Smooth muscle cell (in vitro differentiated cells): ENCODE results near the gene NAPEPLD. TPM values are rescaled to one million over a fixed set of nuclear protein-coding genes. Genes with fewer than 3 reads are reported as not detected.
A peak's percentile ranks its signal among the peaks of the same experiment; 100 is the strongest.
"Not testable (repeated sequence)": the region's sequence is repeated elsewhere in the genome, so short reads cannot be mapped to it uniquely, and the experiment has no call there.

Experiments used
- DNase-seq: peaks from one replicate; lab custom pipeline; 2025; ENCODE audit not compliant: unreplicated experiment; lab: John Stamatoyannopoulos, UW
- H2AFZ ChIP-seq: fragments of 200-600 bp; sonication (generic); 2 replicates; pipeline ENCODE4 v1.6.0; 2016; ENCODE audit warnings: antibody characterized with exemption, low read depth, mild to moderate bottlenecking
- H3F3A ChIP-seq: fragments of 200-600 bp; sonication (generic); 2 replicates; pipeline ENCODE4 v1.6.0; 2017; ENCODE audit warnings: antibody characterized with exemption, low read depth
- H3K27ac ChIP-seq: fragments of 200-600 bp; sonication (generic); 2 replicates; pipeline ENCODE4 v1.5.1; 2016; ENCODE audit warnings: low read depth, mild to moderate bottlenecking
- H3K27me3 ChIP-seq: fragments of 200-600 bp; sonication (generic); 2 replicates; pipeline ENCODE4 v1.6.1; 2016; ENCODE audit warnings: low read depth, mild to moderate bottlenecking
- H3K36me3 ChIP-seq: fragments of 200-600 bp; sonication (generic); 2 replicates; pipeline ENCODE4 v1.5.1; 2016; ENCODE audit warnings: low read depth
- H3K4me1 ChIP-seq: fragments of 200-600 bp; sonication (generic); 2 replicates; pipeline ENCODE4 v1.5.1; 2016; ENCODE audit warnings: low read depth
- H3K4me2 ChIP-seq: fragments of 200-600 bp; sonication (generic); 2 replicates; pipeline ENCODE4 v1.6.0; 2016; ENCODE audit warnings: mild to moderate bottlenecking
- H3K4me3 ChIP-seq: fragments of 200-600 bp; sonication (generic); 2 replicates; pipeline ENCODE4 v1.5.1; 2016; ENCODE audit warnings: mild to moderate bottlenecking
- H3K79me2 ChIP-seq: fragments of 200-600 bp; sonication (generic); 2 replicates; pipeline ENCODE4 v1.6.0; 2016; ENCODE audit warnings: low read depth, mild to moderate bottlenecking
- H3K9ac ChIP-seq: fragments of 200-600 bp; sonication (generic); 2 replicates; pipeline ENCODE4 v1.6.0; 2016; ENCODE audit warnings: low read depth
- H3K9me3 ChIP-seq: fragments of 200-600 bp; sonication (generic); replicated peaks from 2 replicates; pipeline ENCODE4 v1.5.1; 2016; ENCODE audit warnings: low read depth
- H4K20me1 ChIP-seq: fragments of 200-600 bp; sonication (generic); 2 replicates; pipeline ENCODE4 v1.6.0; 2016; ENCODE audit warnings: low read depth
- WGBS: methylation state at CpG from one replicate; pipeline ENCODE4 v1.1.7; 2016; ENCODE audit warnings: low lambda C conversion rate; 5-methylcytosine and 5-hydroxymethylcytosine counted together
- polyA plus RNA-seq: library from polyadenylated mRNA; unstranded; fragments of >200 nt; fragmentation: Nextera tagmentation; extraction: Ambion mirVana; gene quantifications from 2 replicates; pipeline ENCODE4 v1.2.1, GENCODE V29; 2016
- total RNA-seq: library from RNA; depleted of rRNA; stranded (reverse); fragments of >200 nt; gene quantifications from 2 replicates; pipeline ENCODE4 v1.2.3, GENCODE V29; 2014
- TF ChIP-seq, protein P1 (sequence below): fragments of 200-600 bp; sonication (generic); IDR thresholded peaks from 2 replicates; pipeline ENCODE4 v1.5.1; 2017; ENCODE audit warnings: borderline replicate concordance, mild to moderate bottlenecking, antibody characterized with exemption; ENCODE audit not compliant: insufficient read depth, poor library complexity, severe bottlenecking

The NAPEPLD gene
- total and polyA plus RNA-seq, 2 experiments from 2014 or later: 4.1 to 6.2 TPM

DNA sequence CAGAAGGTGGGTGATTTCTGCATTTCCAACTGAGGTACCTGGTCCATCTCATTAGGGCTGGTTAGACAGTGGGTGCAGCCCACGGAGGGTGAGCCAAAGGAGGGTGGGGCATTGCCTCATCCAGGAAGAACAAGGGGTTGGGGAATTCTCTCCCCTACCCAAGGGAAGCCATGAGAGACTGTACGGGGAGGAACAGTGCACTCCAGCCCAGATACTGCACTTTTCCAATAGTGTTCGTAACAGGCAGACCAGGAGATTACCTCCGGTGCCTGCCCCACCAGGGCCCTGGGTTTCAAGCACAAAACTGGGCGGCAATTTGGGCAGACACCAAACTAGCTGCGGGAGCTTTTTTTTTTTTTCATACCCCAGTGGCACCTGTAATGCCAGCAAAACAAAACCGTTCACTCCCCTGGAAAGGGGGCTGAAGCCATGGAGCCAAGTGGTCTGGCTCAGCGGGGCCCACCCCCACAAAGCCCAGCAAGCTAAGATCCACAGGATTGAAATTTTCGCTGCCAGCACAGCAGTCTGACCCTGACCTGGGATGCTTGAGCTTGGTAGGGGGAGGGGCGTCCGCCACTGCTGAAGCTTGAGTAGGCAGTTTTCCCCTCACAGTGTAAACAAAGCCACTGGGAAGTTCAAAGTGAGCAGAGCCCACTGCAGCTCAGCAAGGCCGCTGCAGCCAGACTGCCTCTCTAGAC lies 42.7 kb downstream of the NAPEPLD start:
- DNase-seq: no peak
- Histone ChIP-seq H3K27ac (no peak overlapping the region), H3K9me3 (no peaks in the 10 kb centered on the region)

DNA sequence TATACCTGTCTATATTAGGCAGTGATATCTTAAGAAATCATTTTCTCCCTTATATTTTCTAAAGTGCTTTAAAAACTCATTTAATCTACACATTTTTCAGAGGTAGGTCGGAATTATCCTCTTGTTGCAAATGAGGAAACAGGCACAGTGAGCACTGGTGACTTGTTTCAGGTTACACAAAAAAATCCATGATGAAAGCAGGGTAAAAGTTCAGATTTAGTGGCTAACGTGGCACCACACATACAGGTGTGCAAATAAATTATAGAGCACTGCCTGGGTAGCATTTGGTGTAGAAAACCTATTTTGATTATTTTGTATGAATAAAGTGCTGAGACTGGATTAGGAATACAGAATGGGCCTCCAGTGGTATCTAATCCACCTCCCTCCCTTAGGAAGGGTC lies 47.4 kb downstream of the NAPEPLD start:
- TF ChIP-seq, protein P1, sequence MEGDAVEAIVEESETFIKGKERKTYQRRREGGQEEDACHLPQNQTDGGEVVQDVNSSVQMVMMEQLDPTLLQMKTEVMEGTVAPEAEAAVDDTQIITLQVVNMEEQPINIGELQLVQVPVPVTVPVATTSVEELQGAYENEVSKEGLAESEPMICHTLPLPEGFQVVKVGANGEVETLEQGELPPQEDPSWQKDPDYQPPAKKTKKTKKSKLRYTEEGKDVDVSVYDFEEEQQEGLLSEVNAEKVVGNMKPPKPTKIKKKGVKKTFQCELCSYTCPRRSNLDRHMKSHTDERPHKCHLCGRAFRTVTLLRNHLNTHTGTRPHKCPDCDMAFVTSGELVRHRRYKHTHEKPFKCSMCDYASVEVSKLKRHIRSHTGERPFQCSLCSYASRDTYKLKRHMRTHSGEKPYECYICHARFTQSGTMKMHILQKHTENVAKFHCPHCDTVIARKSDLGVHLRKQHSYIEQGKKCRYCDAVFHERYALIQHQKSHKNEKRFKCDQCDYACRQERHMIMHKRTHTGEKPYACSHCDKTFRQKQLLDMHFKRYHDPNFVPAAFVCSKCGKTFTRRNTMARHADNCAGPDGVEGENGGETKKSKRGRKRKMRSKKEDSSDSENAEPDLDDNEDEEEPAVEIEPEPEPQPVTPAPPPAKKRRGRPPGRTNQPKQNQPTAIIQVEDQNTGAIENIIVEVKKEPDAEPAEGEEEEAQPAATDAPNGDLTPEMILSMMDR: no peak
- no peak overlapping the region for H3K4me2 ChIP-seq
- H3K9ac ChIP-seq: no peak overlapping the region
- no peaks in the 10 kb centered on the region for H3K79me2 ChIP-seq
- no peak for DNase-seq
- peaks cover 6% of the 10 kb centered on the region for H3K36me3 ChIP-seq
- H2AFZ ChIP-seq: no peak overlapping the region
- H3K4me1 ChIP-seq: no peaks in the 10 kb centered on the region
- no peak overlapping the region for H3K27ac ChIP-seq
- H3F3A ChIP-seq: no peaks in the 10 kb centered on the region
- WGBS: 46% methylated on average over 2 of the region's 2 CpGs
- H3K4me3 ChIP-seq: no peak overlapping the region
- H3K27me3 ChIP-seq: no peaks in the 10 kb centered on the region
- no peaks in the 10 kb centered on the region for H4K20me1 ChIP-seq
- H3K9me3 ChIP-seq: no peaks in the 10 kb centered on the region

More for the DNA sequence above, 42.7 kb downstream of the NAPEPLD start:
- H2AFZ ChIP-seq: no peak overlapping the region
- TF ChIP-seq, protein P1: no peak
- H3K9ac ChIP-seq: no peak overlapping the region
- no peaks in the 10 kb centered on the region for H3F3A ChIP-seq
- H4K20me1 ChIP-seq: no peaks in the 10 kb centered on the region
- no peaks in the 10 kb centered on the region for H3K4me1 ChIP-seq
- H3K36me3 ChIP-seq: no peaks in the 10 kb centered on the region
- no peaks in the 10 kb centered on the region for H3K79me2 ChIP-seq
- H3K4me2 ChIP-seq: peak overlapping the region; percentile 71
- 40% methylated on average over 12 of the region's 12 CpGs for WGBS
- H3K4me3 ChIP-seq: no peak overlapping the region
- H3K27me3 ChIP-seq: no peaks in the 10 kb centered on the region

DNA sequence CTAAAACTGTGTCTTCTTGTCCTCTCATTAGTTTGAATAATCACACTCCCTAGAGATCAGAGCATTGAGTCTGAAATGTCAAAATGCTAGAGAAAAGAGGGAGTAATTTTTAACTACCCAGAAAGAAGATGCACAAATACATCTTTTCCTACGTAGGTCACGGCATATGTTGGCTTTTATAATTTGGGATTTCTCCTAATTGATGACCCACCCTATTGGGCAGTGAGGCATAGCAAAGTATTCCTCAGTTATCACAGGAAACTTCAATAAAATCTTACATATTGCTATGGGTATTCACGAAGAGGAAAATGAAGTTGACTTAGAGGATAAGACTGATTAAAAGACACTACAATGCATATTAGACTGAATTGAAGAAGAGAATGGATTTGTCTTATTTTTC lies 48.6 kb downstream of the NAPEPLD start:
- H3K27me3 ChIP-seq: no peaks in the 10 kb centered on the region
- no peak for DNase-seq
- H2AFZ ChIP-seq: no peak overlapping the region
- no peak overlapping the region for H3K4me3 ChIP-seq
- no peak overlapping the region for H3K4me2 ChIP-seq
- no peak overlapping the region for H3K9ac ChIP-seq
- 62% methylated on average over 3 of the region's 3 CpGs for WGBS
- TF ChIP-seq, protein P1: no peak
- H3K79me2 ChIP-seq: no peaks in the 10 kb centered on the region
- no peaks in the 10 kb centered on the region for H3F3A ChIP-seq
- no peaks in the 10 kb centered on the region for H3K9me3 ChIP-seq
- no peaks in the 10 kb centered on the region for H3K4me1 ChIP-seq
- peaks cover 6% of the 10 kb centered on the region for H3K36me3 ChIP-seq
- H4K20me1 ChIP-seq: no peaks in the 10 kb centered on the region
- no peak overlapping the region for H3K27ac ChIP-seq

DNA sequence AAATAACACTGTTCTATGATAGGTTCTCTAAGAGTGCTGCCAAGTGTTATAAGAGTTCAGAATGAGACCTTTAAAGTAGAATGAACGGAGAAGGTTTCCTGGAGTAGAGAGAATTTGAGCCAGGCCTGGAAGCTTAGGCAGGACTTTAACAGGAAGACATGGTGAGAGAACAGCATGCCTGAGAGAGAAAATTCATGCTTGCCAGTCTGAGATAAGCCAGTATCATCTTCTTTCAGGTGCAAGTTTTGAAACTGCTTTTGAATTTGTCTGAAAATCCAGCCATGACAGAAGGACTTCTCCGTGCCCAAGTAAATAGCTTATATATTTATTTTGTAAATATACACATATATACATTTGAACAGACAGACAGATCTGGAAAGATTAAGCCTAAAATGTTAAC lies 51.9 kb downstream of the NAPEPLD start:
- 100% methylated on average over 2 of the region's 2 CpGs for WGBS
- Histone ChIP-seq H3K4me2 (no peak overlapping the region), H3K9ac (no peak overlapping the region), H3K27ac (no peak overlapping the region), H3K4me3 (no peak overlapping the region), H3K27me3 (no peaks in the 10 kb centered on the region), H3K36me3 (peaks cover 6% of the 10 kb centered on the region), H2AFZ (no peak overlapping the region), H3K9me3 (no peaks in the 10 kb centered on the region), H3K4me1 (no peaks in the 10 kb centered on the region), H3F3A (no peaks in the 10 kb centered on the region), H3K79me2 (no peaks in the 10 kb centered on the region), H4K20me1 (no peaks in the 10 kb centered on the region)
- DNase-seq: no peak
- TF ChIP-seq, protein P1: no peak

DNA sequence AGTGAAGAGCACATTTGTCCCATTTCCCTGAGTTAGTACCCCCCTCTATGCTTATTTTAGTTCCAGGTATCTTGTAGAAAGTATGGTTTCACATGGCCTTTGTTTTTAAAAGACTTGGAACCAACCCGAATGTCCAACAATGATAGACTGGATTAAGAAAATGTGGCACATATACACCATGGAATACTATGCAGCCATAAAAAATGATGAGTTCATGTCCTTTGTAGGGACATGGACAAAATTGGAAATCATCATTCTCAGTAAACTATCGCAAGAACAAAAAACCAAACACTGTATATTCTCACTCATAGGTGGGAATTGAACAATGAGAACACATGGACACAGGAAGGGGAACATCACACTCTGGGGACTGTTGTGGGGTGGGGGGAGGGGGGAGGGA lies 53.3 kb downstream of the NAPEPLD start:
- H3K27ac ChIP-seq: not testable (repeated sequence)

More for the DNA sequence above, 53.3 kb downstream of the NAPEPLD start:
- H3K9ac ChIP-seq, H4K20me1 ChIP-seq, H3K27me3 ChIP-seq, H2AFZ ChIP-seq, H3K4me2 ChIP-seq, H3K9me3 ChIP-seq, H3K4me1 ChIP-seq, DNase-seq, H3F3A ChIP-seq, H3K79me2 ChIP-seq, H3K36me3 ChIP-seq, H3K4me3 ChIP-seq: not testable (repeated sequence)
- WGBS: 98% methylated on average over 2 of the region's 2 CpGs
